ENCODE results near the gene TMEM14B.
"Not testable (repeated sequence)": the region's sequence is repeated elsewhere in the genome, so short reads cannot be mapped to it uniquely, and the experiment has no call there.

The TMEM14B gene

GRCh38 chr6:10747251-10747972 is at the start of gene TMEM14B:
Gene TMEM14B (plus strand): TSS chr6:10747805. CDS start chr6:10749246, 1,441 bp downstream.
- peak; percentile 100 for DNase-seq (ENCODE audit: low spot score)

DNA sequence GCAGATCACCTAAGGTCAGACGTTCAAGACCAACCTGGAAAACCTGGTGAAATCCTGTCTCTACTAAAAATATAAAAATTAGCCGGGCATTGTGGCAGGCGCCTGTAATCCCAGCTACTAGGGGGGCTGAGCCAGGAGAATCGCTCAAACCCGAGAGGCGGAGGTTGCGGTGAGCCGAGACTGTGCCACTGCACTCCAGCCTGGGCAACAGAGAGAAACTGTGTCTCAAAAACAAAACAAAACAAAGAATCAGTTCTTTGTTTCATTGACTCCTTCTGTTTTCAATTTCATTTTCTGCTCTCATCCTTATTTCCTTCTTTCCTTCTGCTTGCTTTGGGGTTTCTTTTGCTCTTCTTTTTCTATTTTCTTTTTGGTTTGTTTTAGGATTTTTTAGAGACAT is 33.6 kb upstream of the TMEM14B start:
- no peak for DNase-seq (ENCODE audit: low spot score)

- DNase-seq (ENCODE audit: low spot score), result no peak
These were observed 28.2 kb upstream of the TMEM14B start for GRCh38 chr6:10719296-10719963.

DNA sequence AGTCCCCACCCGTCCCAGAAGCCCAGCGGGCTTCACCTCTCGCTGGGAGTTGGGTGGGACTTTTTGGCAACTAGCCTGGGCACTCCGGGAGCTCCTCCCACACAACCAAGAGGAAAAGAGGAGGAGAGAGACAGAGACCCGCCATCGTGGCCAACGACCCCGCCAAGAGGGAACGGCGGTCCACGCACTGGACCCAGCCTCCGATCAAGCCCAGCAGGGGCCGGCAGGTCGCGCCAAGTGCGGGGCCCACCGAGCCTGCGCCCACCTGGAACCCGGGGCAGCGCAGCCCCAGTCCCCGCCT is 27.7 kb upstream of the TMEM14B start:
- peak; percentile 73 for DNase-seq (ENCODE audit: low spot score)

- DNase-seq (ENCODE audit: low spot score), result peak; percentile 75
These were observed 27.2 kb upstream of the TMEM14B start for GRCh38 chr6:10720265-10720959.

GRCh38 chr6:10720960-10721849 is 26.4 kb upstream of the TMEM14B start:
- DNase-seq (ENCODE audit: low spot score), result not testable (repeated sequence)

GRCh38 chr6:10721850-10722569 is 25.6 kb upstream of the TMEM14B start:
- no peak for DNase-seq (ENCODE audit: low spot score)

- DNase-seq (ENCODE audit: low spot score), result no peak
These were observed 25.1 kb upstream of the TMEM14B start for GRCh38 chr6:10722570-10722819.

- DNase-seq (ENCODE audit: low spot score), result peak; percentile 99
These were observed 24.6 kb upstream of the TMEM14B start, which contains the start of gene TMEM14C for GRCh38 chr6:10722820-10723566. Gene TMEM14C (plus strand): TSS chr6:10723070. CDS start chr6:10724614, 1,544 bp downstream.

DNA sequence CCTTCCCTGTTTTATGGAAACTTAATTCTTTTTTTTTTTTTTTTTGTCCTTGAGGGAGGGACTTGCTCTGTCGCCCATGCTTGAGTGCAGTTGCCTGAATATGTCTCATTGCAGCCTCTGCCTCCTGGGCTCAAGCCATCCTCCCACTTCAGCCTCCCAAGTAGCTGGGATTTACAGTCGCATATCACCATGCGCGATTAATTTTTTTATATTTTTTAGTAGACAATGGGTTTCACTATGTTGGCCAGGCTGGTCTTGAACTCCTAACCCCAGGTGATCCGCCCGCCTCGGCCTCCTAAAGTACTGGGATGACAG is 24.1 kb upstream of the TMEM14B start:
- DNase-seq (ENCODE audit: low spot score), result no peak

- DNase-seq (ENCODE audit: low spot score), result no peak
These were observed 22.6 kb upstream of the TMEM14B start for GRCh38 chr6:10725044-10725443.

DNA sequence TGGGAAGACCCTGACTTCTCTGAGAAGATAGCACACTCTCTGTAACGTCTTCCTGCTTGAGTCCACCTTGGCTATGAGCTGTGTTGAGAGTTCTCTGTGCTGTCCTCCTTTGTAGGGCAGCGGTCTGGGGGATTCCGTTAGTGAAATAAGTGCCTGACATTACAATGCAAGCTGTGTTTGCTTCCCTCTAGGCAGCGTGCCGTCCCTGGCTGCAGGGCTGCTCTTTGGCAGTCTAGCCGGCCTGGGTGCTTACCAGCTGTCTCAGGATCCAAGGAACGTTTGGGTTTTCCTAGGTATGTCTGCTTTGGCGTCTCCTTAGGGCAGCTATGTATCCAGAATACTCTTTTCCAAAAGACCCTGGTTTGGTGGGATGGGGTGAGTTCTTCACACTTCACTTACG is 21.9 kb upstream of the TMEM14B start:
- DNase-seq (ENCODE audit: low spot score), result no peak

DNA sequence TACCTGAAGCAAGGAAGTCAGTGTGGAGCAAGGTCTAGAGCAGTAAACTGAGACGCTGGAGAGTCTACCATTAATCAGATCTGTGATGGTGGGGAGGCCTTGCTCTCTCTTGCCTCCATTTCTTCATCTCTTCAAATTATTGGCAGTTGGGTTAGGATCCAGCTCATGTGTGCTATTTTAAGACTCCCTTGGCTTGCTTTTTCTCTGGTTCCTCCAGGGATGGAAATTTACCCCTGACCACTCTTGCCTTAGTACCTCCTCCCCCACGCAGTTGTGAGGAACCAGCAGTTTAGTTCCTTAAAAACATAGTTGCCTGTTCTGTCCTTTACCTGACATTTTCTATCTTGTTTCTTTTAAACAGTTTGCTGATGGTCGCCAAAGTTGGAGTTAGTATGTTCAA is 17.4 kb upstream of the TMEM14B start:
- DNase-seq (ENCODE audit: low spot score), result no peak

- no peak for DNase-seq (ENCODE audit: low spot score)
These were observed 14.4 kb upstream of the TMEM14B start for GRCh38 chr6:10733151-10733715.

GRCh38 chr6:10733863-10734262 is 13.7 kb upstream of the TMEM14B start:
- no peak for DNase-seq (ENCODE audit: low spot score)

DNA sequence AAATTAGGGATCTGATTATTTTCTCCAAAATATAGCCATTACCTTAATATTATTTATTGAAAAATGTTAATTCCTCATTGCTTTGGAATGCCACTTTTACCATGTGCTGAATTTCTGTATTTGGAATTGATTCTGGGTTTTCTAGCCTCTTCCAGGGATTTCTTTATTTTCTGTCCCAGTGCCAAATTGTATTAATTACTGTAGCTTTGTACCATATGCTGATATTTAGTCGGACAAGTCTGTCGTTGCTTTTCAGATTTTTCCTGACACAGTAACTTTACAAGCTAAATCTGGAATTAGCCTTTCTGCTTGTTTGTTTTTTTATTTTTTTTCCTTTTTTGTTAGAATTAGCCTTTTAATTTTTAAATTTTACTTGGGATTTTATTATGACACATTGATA is 10.9 kb upstream of the TMEM14B start:
- DNase-seq (ENCODE audit: low spot score), result no peak

DNA sequence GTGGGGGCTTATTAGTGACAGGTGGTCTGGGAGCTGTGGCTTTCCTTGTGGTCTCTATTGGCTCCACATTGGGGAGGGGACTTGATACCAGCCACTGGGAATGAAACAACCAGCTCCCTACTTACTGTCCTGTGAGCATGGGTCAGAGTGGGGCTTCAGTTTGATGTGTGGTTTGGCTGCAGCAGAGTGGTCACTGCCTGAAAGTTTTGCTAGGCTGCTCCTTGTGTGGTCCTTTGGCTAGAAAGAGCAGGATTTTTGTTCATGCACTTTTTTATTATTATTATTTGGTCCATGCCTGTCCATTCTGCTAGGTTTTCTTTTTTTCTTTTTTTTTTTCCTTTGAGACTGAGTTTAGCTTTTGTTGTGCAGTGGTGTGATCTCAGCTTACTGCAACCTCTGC is 7.5 kb upstream of the TMEM14B start:
- DNase-seq (ENCODE audit: low spot score), result no peak

- DNase-seq (ENCODE audit: low spot score), result not testable (repeated sequence)
These were observed 6.0 kb upstream of the TMEM14B start for GRCh38 chr6:10741643-10742042.

GRCh38 chr6:10742251-10742650 is 5.4 kb upstream of the TMEM14B start:
- no peak for DNase-seq (ENCODE audit: low spot score)

- no peak for DNase-seq (ENCODE audit: low spot score)
These were observed 4.1 kb upstream of the TMEM14B start for GRCh38 chr6:10743515-10743914.

- no peak for DNase-seq (ENCODE audit: low spot score)
These were observed 2.5 kb upstream of the TMEM14B start for GRCh38 chr6:10745116-10745515.
